Stimulated activated CD4-positive, alpha-beta T cell treated with anti-CD3 and anti-CD28 coated beads, Interleukin-15, amount 100 ng/mL, for 1 hour (primary cell): ENCODE data around the gene PCBD1.

ENCODE experiments used
- DNase-seq, 2 donors: peaks; one replicate each; pipeline ENCODE4 v3.0.0-alpha.2; 2020; ENCODE audit warnings: low read depth in 1 of 2, low spot score in 1 of 2

PCBD1 gene

DNA sequence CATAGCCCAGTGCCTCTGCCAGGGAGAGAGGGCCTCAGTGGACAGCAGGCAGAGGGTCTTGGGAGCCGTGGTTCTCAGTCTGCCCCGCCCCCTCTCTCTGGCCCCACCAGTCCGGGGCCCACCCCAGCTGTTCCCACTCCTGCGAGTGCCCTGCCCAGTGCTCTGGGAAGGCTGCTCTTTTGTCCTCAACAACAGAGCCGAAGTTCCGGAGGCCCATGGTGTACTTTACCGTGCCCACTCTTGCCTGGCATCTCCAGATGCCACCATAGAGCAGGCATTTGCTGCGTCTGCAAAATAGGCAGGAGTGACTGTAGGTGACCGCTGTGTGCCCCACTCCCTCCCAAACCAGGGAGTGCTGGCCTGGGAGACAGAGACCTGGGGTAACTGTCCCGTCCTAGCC is 29.3 kb upstream of the PCBD1 start:
- no peak for DNase-seq

GRCh38 chr10:70917226-70917625 is 28.9 kb upstream of the PCBD1 start:
- no peak for DNase-seq

- no peak for DNase-seq
Observed at GRCh38 chr10:70916241-70916640, 27.9 kb upstream of the PCBD1 start.

DNA sequence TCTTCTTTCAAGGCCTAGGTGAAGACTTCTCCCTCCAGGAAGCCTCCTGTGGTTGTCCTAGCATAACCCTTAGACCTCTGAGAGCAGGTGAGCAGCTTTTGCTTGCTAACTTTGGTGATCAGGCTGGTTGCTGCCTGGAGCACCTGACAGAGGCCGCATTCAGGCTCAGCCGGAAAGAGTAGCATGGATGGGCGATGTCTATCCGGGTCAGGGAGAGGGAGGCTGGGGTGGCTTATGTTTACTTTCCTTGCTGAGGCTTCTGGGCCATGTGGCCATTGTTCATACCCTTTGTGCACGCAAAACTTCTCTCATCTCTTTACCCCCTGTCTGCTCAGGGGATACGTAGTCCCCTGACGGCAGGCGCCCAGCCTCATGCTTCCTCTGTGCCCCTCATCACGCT is 27.4 kb upstream of the PCBD1 start:
- DNase-seq: no peak

DNA sequence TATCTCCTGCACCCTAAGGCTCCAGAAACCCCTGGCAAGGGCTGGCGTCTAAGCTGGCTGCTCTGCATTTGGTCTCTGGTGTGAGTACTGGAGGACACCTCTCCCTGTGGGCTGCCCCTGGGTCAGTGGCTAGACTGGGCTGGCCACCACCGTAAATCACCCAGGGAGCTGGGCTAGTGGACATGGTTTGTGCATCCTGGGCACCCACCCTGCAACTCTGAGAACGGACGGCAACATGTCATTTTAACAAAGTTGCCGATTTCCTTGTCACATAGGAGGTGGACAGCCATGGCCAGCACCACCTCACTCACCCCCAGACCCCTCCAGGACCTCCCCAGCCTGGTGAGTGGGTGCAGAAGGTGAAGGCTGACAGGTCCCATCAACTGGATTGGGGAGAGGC is 26.8 kb upstream of the PCBD1 start:
- DNase-seq: no peak

- no peak for DNase-seq
Observed at GRCh38 chr10:70914316-70914864, 26.0 kb upstream of the PCBD1 start.

- DNase-seq: no peak
Observed at GRCh38 chr10:70913893-70914240, 25.5 kb upstream of the PCBD1 start.

DNA sequence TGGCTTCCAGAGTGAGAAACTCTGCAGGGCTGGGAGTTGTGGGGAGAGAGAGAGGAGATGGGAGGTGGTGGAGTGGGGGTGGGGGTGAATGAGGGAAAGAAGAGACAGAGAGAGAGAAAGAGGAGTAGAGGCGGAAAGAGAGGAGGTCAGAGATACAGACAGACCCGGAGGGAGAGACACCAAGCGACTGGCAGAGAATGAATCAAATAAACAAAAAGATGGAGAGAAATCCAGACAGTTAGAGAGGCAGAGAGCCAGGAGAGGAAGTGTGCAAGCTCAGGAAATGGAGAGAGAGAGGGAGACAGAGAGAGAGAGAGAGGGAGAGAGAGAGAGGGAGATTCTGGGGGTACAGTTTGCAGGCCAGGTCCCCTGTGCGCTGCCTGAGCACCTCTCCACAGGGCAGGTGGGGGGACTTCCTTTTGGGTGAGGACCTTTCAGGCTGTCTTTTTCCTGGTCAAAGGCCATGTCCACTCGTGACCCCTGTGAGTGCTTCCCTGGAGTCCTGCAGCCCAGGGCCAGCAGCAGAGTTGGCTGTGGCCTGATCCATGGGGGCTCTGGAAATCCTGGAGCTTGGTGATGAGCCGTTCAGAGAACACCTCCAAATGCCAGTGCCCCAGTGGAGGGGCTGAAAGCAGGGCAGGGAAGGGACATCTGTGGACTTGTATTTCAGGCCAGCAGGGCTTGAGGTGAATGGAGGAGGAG is 25.0 kb upstream of the PCBD1 start:
- no peak for DNase-seq

GRCh38 chr10:70912556-70912955 is 24.2 kb upstream of the PCBD1 start:
- DNase-seq: no peak

DNA sequence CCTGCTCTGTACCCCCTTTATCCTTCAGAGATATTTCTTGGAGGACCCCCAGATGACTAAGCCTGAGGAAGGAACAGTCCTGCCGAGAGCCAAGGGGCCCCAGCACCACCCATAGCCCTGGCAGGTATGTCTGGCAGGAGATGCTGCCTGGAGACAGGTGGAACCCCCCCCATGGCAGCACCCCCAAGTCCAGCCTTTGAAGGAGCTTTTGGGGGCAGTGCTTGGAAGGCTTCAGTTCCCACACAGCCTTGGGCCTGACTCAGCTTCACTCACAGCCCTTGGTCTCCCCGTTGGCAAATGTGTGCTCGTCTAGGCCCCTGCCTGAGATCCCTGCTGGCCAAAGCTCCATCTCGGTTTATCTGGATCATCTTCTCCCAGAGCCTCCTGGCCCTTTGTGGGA is 23.0 kb upstream of the PCBD1 start:
- DNase-seq: no peak

GRCh38 chr10:70910486-70911341 is 22.3 kb upstream of the PCBD1 start:
- DNase-seq: no peak

GRCh38 chr10:70909326-70909935 is 21.1 kb upstream of the PCBD1 start:
- no peak for DNase-seq

DNA sequence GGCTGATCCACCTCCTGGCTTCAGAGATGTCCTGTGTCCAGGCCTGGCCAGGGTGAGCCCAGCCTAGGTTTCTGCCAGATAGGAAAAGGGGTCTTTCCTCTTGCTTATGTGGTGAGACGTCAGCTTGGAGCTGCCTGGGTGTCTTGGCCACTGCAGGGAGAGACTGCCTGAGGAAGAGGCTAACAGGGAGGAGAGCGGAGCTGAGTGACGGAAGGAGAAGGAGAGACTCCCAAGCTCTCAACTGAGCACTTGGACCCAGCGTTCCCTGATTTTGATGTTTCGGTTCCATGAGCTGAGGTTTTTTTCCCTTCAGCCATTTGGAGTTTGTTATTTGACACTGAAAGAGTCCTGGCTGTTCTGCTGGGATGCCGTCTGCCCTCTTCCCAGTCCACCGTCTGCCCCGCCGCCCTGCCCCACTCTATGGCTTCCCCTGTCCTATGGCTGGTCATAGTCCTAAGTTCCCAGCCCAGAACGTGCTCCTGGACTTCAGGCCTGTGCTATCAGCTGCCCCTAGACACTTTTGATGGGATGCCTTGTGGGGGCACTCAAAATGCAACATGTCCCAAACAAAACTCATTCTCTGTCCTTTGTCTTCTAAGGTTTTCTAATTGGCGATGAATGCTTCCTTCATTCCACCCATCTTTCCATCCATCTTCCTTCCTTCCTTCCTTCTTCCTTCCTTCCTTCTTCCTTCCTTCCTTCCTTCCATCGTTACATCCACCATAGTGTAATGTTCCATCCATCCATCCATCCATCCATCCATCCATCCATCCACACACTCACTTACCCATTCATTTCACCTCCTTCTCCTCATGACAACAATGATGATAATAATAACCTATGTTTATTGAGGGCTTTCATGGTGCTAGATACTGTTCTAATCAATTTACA is 20.3 kb upstream of the PCBD1 start:
- no peak for DNase-seq

GRCh38 chr10:70907637-70908405 is 19.5 kb upstream of the PCBD1 start:
- DNase-seq: no peak

- DNase-seq: no peak
Observed at GRCh38 chr10:70906953-70907636, 18.7 kb upstream of the PCBD1 start.

GRCh38 chr10:70906031-70906783 is 17.8 kb upstream of the PCBD1 start:
- DNase-seq: no peak

- no peak for DNase-seq
Observed at GRCh38 chr10:70905071-70906021, 17.0 kb upstream of the PCBD1 start.
